ENCODE results near the gene MRFAP1L1. TPM values are rescaled to one million over a fixed set of nuclear protein-coding genes. Genes with fewer than 3 reads are reported as not detected.

The MRFAP1L1 gene
- total and polyA plus RNA-seq, 10 of the 15 experiments (the other 5 are each of a cell fraction or from before 2014, with no cell fraction given), result 30.6 to 85.1 (median 52.9) TPM

DNA sequence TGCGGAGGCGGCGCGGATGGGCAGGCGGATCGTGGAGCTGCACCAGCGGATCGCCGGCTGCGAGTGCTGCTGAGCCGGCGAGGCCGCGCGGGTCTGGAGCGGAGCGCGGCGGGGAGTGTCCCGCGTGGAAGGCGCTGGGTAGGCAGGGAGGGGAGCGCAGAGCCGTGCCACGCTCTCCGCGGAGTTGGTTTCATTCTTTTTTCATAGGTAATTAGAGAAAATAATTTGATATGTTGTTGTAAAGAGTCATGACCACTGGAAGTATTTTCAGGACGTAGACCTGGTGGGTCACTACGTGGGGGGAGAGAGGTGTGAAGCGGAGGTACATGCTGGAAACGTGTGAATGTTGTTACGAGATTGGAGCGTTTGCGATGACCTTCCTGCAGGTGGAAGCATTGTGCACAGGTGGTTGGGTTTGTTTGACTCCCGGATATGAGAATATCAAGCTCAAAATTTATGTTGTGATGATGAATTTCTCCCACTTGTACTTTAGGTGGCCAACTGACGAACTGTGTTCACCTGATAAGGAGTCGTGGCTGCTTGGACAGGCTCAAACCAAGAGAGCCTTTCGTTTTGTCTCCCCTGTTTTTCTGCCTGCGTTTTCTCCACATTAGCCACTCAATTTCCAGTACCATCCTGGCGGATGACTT is 35.0 kb downstream of the MRFAP1L1 start:
- intact Hi-C loops (cut with micrococcal nuclease; ENCODE audit: unreplicated experiment), result loop anchor here (2.0 kb wide), 3 partner anchors 34 to 42 kb away; partner anchors contain the start of genes BLOC1S4, MRFAP1 and MRFAP1L1
- H3K27me3 ChIP-seq (replicated peaks in 1 of 2; ENCODE audit: control insufficient read depth in 2 of 2, insufficient read depth in 2 of 2, low read length in 1 of 2), result no peaks in the 10 kb centered on the region
- peak overlapping the region; percentile 89 for H3K4me2 ChIP-seq (ENCODE audit: control insufficient read depth, insufficient read depth)
- H3K79me2 ChIP-seq (ENCODE audit: control insufficient read depth, insufficient read depth, low read length), result peaks cover 25% of the 10 kb centered on the region
- TSS peak; percentile 77 for BruUV-seq (replicated peaks)
- ChIA-PET RAD21 (ENCODE audit: unreplicated experiment) (interaction anchor here (0.8 to 3.8 kb wide), 9 partner anchors 16 to 394 kb away, joined by 3 to 22 read pairs (median 4); partner anchors contain the start of genes GRPEL1, MAN2B2, MRFAP1 and MRFAP1L1), CTCF (interaction anchor here (0.6 to 2.3 kb wide), 22 partner anchors 9 to 428 kb away, joined by 3 to 36 read pairs (median 5); partner anchors contain the start of genes BLOC1S4 and MRFAP1L1), POLR2A (interaction anchor here (0.7 to 1.6 kb wide), 6 partner anchors 13 to 44 kb away, joined by 3 to 6 read pairs (median 3); partner anchors contain the start of gene BLOC1S4), SMC1A (ENCODE audit: uncharacterized antibody, unreplicated experiment) (interaction anchor here (0.8 to 5.2 kb wide), 14 partner anchors 9 to 234 kb away, joined by 3 to 33 read pairs (median 4); partner anchors contain the start of gene BLOC1S4)
- in situ Hi-C loops (cut with MboI), result no loop called here
- H3K4me1 ChIP-seq (ENCODE audit: control insufficient read depth, insufficient read depth, low read length), result peaks cover 6% of the 10 kb centered on the region; the same call in 1 of the 2 replicates
- H3K9ac ChIP-seq (ENCODE audit: control insufficient read depth, insufficient read depth, low read length), result peak overlapping the region; percentile 64
- H3K9me3 ChIP-seq (replicated peaks; ENCODE audit: control insufficient read depth, insufficient read depth, low read length), result no peaks in the 10 kb centered on the region; the same call in 2 of the 3 replicates
- H3K27ac ChIP-seq (ENCODE audit: control insufficient read depth, insufficient read depth), result no peak overlapping the region
- ATAC-seq (peak; percentile 59), FAIRE-seq (peak; percentile 98), DNase-seq (ENCODE audit: low read depth, low spot score) (peak; percentile 45)
- peak overlapping the region; percentile 0 for H2AFZ ChIP-seq (ENCODE audit: control insufficient read depth, low read depth, low read length)
- no peaks in the 10 kb centered on the region for H4K20me1 ChIP-seq (ENCODE audit: control insufficient read depth, insufficient read depth)
- H3K4me3 ChIP-seq, result peak overlapping the region; percentile 74
- WGBS (ENCODE audit: insufficient coverage, insufficient replicate concordance, low lambda C conversion rate, missing lambda C conversion rate), result 7% methylated on average over 28 of the region's 40 CpGs
- no peaks in the 10 kb centered on the region; a peak in 2 of 4 replicates for H3K36me3 ChIP-seq (ENCODE audit: control insufficient read depth in 2 of 2, insufficient read depth in 2 of 2, low read length in 1 of 2)
- TF ChIP-seq SMC3 (IDR thresholded peaks at IDR 0.05; ENCODE audit: borderline replicate concordance, low read length) (peak; percentile 56; the same call in 1 of the 2 replicates), NR2C2 (IDR thresholded peaks at IDR 0.05; ENCODE audit: borderline replicate concordance, control insufficient read depth, insufficient read length, low read depth) (no peak), ZNF592 (IDR thresholded peaks at IDR 0.05) (no peak), MAX (IDR thresholded peaks at IDR 0.05; ENCODE audit: low read depth, low read length) (peak; percentile 63; the same call in 1 of the 2 replicates), REST (IDR thresholded peaks at IDR 0.05; ENCODE audit: low read depth, low read length) (no peak), ZNF622 (IDR thresholded peaks at IDR 0.05) (no peak), CREM (IDR thresholded peaks at IDR 0.05; ENCODE audit: low read depth) (no peak), CBX5 (IDR thresholded peaks at IDR 0.05; ENCODE audit: low read depth) (no peak)
- TF ChIP-seq, protein P1, sequence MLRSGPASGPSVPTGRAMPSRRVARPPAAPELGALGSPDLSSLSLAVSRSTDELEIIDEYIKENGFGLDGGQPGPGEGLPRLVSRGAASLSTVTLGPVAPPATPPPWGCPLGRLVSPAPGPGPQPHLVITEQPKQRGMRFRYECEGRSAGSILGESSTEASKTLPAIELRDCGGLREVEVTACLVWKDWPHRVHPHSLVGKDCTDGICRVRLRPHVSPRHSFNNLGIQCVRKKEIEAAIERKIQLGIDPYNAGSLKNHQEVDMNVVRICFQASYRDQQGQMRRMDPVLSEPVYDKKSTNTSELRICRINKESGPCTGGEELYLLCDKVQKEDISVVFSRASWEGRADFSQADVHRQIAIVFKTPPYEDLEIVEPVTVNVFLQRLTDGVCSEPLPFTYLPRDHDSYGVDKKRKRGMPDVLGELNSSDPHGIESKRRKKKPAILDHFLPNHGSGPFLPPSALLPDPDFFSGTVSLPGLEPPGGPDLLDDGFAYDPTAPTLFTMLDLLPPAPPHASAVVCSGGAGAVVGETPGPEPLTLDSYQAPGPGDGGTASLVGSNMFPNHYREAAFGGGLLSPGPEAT (IDR thresholded peaks at IDR 0.05; ENCODE audit: low read depth), result 0 out of 2 replicates have a peak, but pooled peaks have one; percentile 20

Data from GM12878 (cell line).